CD4-positive, alpha-beta T cell treated with Interleukin-17A for 1 hour (primary cell): Measurements from ENCODE around the gene NKD2.
"Not testable (repeated sequence)": the region's sequence is repeated elsewhere in the genome, so short reads cannot be mapped to it uniquely, and the experiment has no call there.

Source experiments
- DNase-seq: peaks from one replicate; pipeline ENCODE4 v3.0.0-alpha.2; 2020

Gene NKD2

GRCh38 chr5:979100-979817 is 29.3 kb upstream of the NKD2 start:
- DNase-seq, result no peak

GRCh38 chr5:980001-980588 is 28.5 kb upstream of the NKD2 start:
- DNase-seq, result no peak

GRCh38 chr5:980966-981365 is 27.6 kb upstream of the NKD2 start:
- no peak for DNase-seq

GRCh38 chr5:981456-981855 is 27.1 kb upstream of the NKD2 start:
- DNase-seq, result no peak

- no peak for DNase-seq
These were observed 26.0 kb upstream of the NKD2 start for GRCh38 chr5:982377-983237.

GRCh38 chr5:983238-983524 is 25.4 kb upstream of the NKD2 start:
- no peak for DNase-seq

- no peak for DNase-seq
These were observed 25.0 kb upstream of the NKD2 start for GRCh38 chr5:983568-983967.

- DNase-seq, result no peak
These were observed 23.8 kb upstream of the NKD2 start for GRCh38 chr5:984774-985173.

- no peak for DNase-seq
These were observed 20.8 kb upstream of the NKD2 start for GRCh38 chr5:987761-988160.

GRCh38 chr5:988322-988721 is 20.3 kb upstream of the NKD2 start:
- DNase-seq, result no peak

- no peak for DNase-seq
These were observed 18.6 kb upstream of the NKD2 start for GRCh38 chr5:989961-990530.

GRCh38 chr5:991472-992267 is 16.9 kb upstream of the NKD2 start:
- DNase-seq, result no peak

GRCh38 chr5:994272-994607 is 14.4 kb upstream of the NKD2 start:
- no peak for DNase-seq

- DNase-seq, result no peak
These were observed 13.8 kb upstream of the NKD2 start for GRCh38 chr5:994821-995220.

GRCh38 chr5:995318-995717 is 13.3 kb upstream of the NKD2 start:
- DNase-seq, result no peak

GRCh38 chr5:997001-997474 is 11.6 kb upstream of the NKD2 start:
- no peak for DNase-seq

- DNase-seq, result no peak
These were observed 10.9 kb upstream of the NKD2 start for GRCh38 chr5:997711-998110.

GRCh38 chr5:998246-999031 is 10.2 kb upstream of the NKD2 start:
- DNase-seq, result no peak

GRCh38 chr5:999032-999501 is 9.5 kb upstream of the NKD2 start:
- DNase-seq, result no peak

GRCh38 chr5:999724-1000123 is 8.9 kb upstream of the NKD2 start:
- no peak for DNase-seq

GRCh38 chr5:1000329-1000728 is 8.3 kb upstream of the NKD2 start:
- DNase-seq, result no peak

- not testable (repeated sequence) for DNase-seq
These were observed 7.8 kb upstream of the NKD2 start for GRCh38 chr5:1000831-1001230.
